GM12874 (cell line): ENCODE data around the gene PLEKHG1.

Source experiments
- CTCF ChIP-seq: IDR thresholded peaks from 2 replicates; pipeline ENCODE4 v1.5.1; 2011; ENCODE audit warnings: low read depth, mild to moderate bottlenecking, control low read depth, low read length, moderate library complexity; ENCODE audit not compliant: insufficient read depth

Gene PLEKHG1

DNA sequence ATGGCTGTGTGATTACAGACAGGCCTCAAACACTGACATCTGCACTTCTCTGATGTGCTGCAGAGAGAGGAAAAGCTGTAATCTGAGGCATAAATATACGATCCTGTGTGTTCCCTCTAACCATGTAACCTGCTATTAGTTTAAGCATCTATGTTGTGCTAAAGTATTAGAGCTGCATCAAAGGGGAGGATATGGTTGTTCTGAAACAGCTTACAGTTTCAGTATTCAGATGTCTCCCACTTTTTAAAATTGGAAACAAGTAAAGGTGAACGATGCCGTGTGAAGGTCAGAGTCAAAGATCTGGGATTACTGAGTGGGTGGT is 7.6 kb downstream of the PLEKHG1 start:
- no peak for TF ChIP-seq CTCF

DNA sequence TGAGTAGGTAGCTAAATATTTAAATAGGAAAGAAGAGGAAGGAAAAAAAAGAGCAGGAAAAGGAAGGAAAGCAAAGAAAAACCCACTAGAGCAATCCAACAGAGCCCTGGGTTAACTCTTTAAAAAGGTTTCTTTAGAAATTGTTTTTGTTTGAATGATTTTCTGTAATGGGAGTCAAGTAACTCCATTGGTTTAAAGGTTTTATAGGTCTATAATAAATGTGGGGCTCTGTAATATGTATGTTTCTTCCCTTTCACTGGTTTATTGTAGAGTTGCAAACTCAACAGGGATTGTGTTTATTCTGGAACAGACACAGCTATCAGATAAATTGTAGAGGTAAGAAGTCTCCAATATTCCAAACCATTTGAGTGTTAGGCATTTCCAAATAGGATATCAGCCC is 10.9 kb downstream of the PLEKHG1 start:
- no peak for TF ChIP-seq CTCF

DNA sequence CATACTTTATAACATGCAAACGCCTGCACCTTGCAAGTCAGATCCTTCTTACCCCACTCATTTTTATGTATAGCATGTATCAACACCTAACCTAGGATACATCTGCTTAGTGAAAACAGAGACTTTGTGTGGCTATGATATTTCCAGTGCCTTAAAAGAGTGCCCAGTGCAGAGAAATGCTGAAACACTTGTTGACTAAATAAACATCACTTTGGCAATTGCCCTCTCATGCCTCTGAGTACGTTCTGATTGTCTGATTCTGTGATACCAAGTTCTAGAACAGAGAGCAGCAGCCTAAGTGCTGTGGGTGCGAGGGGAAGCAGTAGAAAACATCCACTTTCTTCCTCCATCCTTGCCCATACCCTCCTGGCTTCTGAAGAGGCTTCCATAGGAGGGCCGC is 13.6 kb downstream of the PLEKHG1 start:
- no peak for TF ChIP-seq CTCF

GRCh38 chr6:150615967-150616366 is 16.3 kb downstream of the PLEKHG1 start:
- no peak for TF ChIP-seq CTCF

GRCh38 chr6:150616586-150616985 is 16.9 kb downstream of the PLEKHG1 start:
- no peak for TF ChIP-seq CTCF

DNA sequence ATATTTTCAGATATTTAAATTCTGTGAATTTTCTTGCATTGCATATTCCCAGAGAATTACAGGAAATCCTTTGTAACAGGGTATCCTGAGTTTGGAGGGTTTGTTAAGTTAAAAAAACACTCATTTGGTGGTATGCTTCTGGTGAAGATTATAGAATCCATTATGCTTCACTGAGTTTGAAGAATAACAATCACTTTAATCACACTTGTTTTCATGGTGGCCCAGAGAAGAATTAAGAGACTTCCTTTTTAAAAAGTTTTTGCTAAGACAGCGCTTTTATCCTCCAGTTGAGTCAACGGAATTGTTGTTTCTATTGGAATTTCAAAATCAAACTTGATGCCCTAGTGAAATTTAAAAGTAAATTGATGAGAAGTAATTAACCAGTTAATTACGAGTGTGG is 17.4 kb downstream of the PLEKHG1 start:
- TF ChIP-seq CTCF, result no peak

- no peak for TF ChIP-seq CTCF
Measured at GRCh38 chr6:150617496-150618460, 18.1 kb downstream of the PLEKHG1 start.
